ENCODE measurements around the gene FRA10AC1.

FRA10AC1 gene

DNA sequence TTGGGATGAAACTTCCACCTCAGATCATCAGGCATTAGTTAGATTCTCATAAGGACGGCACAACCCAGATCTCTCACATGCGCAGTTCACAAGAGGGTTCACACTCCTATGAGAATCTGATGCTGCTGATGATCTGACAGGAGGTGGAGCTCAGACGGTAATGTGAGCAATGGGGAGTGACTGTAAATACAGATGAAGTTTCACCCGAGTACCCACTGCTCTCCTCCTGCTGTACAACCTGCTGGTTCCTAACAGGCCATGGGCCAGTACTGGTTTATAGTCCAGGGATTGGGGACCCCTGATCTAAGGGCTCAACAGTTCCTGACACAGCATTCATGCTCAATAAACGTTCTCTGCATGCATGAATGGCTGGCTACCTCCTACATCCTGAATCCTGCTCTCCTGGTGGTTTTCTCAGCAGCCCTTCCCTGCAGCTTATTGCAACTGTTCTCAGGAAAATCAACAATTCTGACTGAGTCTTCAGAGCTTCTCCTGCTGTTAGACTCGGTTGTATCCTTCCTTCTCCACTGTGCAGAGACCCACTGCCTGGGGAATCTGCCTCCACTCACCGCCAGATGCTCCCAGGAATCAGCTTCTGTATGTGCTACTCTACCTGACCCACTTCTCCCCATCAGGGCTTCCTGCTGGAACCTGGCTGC is 72.6 kb downstream of the FRA10AC1 start:
- no peak for DNase-seq (ENCODE audit: low read depth in 3 of 3)

DNA sequence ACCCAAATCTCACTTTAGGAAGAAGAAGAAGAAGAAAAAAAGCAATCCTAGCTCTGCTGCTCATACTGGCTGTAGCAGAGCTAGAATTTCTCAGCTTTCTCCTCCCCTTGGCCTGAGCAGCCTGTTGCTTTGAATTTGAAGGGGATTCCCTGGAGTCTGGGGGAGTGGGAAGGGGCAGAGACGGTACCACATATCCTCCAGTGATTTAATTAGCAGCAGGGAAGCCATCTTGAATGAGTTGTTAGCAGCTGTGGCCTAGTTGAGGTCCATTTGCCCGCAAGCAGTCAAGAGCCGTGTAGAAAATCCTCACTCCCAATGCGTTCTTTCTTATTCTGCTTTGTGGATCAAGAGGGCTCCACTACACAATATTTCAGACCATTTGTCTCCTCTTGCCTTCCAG is 73.5 kb downstream of the FRA10AC1 start:
- no peak for DNase-seq (ENCODE audit: low read depth in 3 of 3)

DNA sequence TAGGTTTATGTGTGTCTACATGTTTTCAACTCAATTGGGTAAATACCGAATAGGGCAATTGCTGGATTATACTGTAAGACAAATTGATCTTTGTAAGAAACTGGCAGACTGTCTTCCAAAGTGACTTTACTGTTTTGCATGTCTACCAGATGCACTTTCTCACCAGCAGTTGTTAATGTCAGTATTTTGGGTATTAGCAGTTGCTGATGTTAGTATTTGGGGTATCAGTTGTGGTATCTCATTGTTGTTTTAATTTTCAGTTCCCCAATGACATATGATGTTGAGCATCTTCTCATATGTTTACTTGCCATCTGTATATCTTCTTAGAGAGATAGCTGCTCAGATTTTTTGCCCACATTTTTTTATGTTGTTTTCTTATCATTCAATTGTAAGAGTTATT is 79.5 kb downstream of the FRA10AC1 start:
- no peak for DNase-seq (ENCODE audit: low read depth in 3 of 3)

DNA sequence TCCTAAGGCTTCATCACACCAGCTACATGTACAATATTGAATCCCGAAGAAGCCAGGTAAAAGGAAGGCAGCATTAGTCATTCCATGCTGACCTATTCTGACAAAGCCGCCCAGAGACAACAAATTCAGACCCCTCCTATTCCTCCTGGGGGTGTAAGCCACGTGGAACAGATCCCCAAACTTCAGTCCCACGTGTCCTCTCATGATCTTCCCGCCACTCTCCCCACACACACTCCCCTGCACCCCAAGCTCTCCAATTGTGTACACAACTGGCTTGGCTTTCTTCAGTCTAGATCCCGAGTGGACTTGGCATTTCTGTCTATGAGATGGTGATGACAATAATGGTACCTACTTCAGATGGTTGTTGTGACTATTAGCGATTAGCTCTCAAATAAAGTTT is 81.5 kb downstream of the FRA10AC1 start:
- DNase-seq (ENCODE audit: low read depth in 3 of 3): no peak
